Fibroblast of pulmonary artery (primary cell): Measurements from ENCODE around the gene HNRNPL.
"Not testable (repeated sequence)": the region's sequence is repeated elsewhere in the genome, so short reads cannot be mapped to it uniquely, and the experiment has no call there.

Experiments used
- DNase-seq: peaks from one replicate; pipeline ENCODE4 v3.0.0-alpha.2; 2010; ENCODE audit warnings: low read depth
- H3K4me3 ChIP-seq: replicated peaks from 2 replicates; pipeline ENCODE4 v1.5.1; 2011; ENCODE audit warnings: low read depth, mild to moderate bottlenecking, control low read depth, low read length, moderate library complexity
- CTCF ChIP-seq: IDR thresholded peaks from 2 replicates; pipeline ENCODE4 v1.5.1; 2011; ENCODE audit warnings: mild to moderate bottlenecking, control low read depth, low read length, inconsistent platforms; ENCODE audit errors: missing control alignments

The HNRNPL gene

GRCh38 chr19:38799104-38799503, 50.7 kb downstream of the HNRNPL start:
- no peak for DNase-seq
- TF ChIP-seq CTCF = no peak
- no peak overlapping the region for H3K4me3 ChIP-seq

- DNase-seq, H3K4me3 ChIP-seq: not testable (repeated sequence)
Observed at GRCh38 chr19:38797781-38798180, 52.0 kb downstream of the HNRNPL start.

GRCh38 chr19:38796154-38796553, 53.6 kb downstream of the HNRNPL start:
- no peak overlapping the region for H3K4me3 ChIP-seq
- TF ChIP-seq CTCF = no peak
- DNase-seq = no peak

GRCh38 chr19:38795549-38795948, 54.2 kb downstream of the HNRNPL start:
- DNase-seq = no peak
- no peak overlapping the region for H3K4me3 ChIP-seq
- TF ChIP-seq CTCF = no peak

- TF ChIP-seq CTCF = no peak
- DNase-seq = no peak
- H3K4me3 ChIP-seq = no peak overlapping the region
Observed at GRCh38 chr19:38793671-38794070, 56.1 kb downstream of the HNRNPL start.

GRCh38 chr19:38793177-38793576, 56.6 kb downstream of the HNRNPL start:
- no peak for TF ChIP-seq CTCF

GRCh38 chr19:38792250-38793111, 57.3 kb downstream of the HNRNPL start:
- DNase-seq = peak; percentile 26
- peak; percentile 29 for TF ChIP-seq CTCF
- H3K4me3 ChIP-seq = no peak overlapping the region

More at GRCh38 chr19:38793177-38793576, 56.6 kb downstream of the HNRNPL start:
- no peak overlapping the region for H3K4me3 ChIP-seq
- DNase-seq = peak; percentile 45

GRCh38 chr19:38791451-38792064, 58.2 kb downstream of the HNRNPL start:
- H3K4me3 ChIP-seq, DNase-seq: not testable (repeated sequence)

GRCh38 chr19:38790507-38791403, 59.0 kb downstream of the HNRNPL start:
- not testable (repeated sequence) for H3K4me3 ChIP-seq, DNase-seq
